Osteoblast (primary cell): ENCODE data around the gene CORO2B. TPM values are rescaled to one million over a fixed set of nuclear protein-coding genes. Genes with fewer than 3 reads are reported as not detected.
A peak's percentile ranks its signal among the peaks of the same experiment; 100 is the strongest.

Source experiments
- DNase-seq: peaks from one replicate; pipeline ENCODE4 v3.0.0; 2011; ENCODE audit warnings: low spot score, mixed read lengths; ENCODE audit not compliant: insufficient read length; ENCODE audit errors: missing footprints
- H2AFZ ChIP-seq: 2 replicates; pipeline ENCODE4 v1.6.0; 2011; ENCODE audit warnings: mild to moderate bottlenecking, low read length
- H3K27ac ChIP-seq: 2 replicates; pipeline ENCODE4 v1.5.1; 2011; ENCODE audit warnings: mild to moderate bottlenecking, low read depth, low read length, moderate library complexity
- H3K27me3 ChIP-seq: 2 replicates; pipeline ENCODE4 v1.6.0; 2012; ENCODE audit warnings: mild to moderate bottlenecking, control low read depth, inconsistent platforms, low read length, moderate library complexity; ENCODE audit not compliant: insufficient read depth
- H3K36me3 ChIP-seq: 2 replicates; pipeline ENCODE4 v1.5.1; 2011; ENCODE audit warnings: mild to moderate bottlenecking, low read length, control low read depth, moderate library complexity; ENCODE audit not compliant: insufficient read depth
- H3K4me1 ChIP-seq: 2 replicates; pipeline ENCODE4 v1.5.1; 2011; ENCODE audit warnings: mild to moderate bottlenecking, low read length, control low read depth, moderate library complexity; ENCODE audit not compliant: insufficient read depth
- H3K4me2 ChIP-seq: 2 replicates; pipeline ENCODE4 v1.6.0; 2011; ENCODE audit warnings: mild to moderate bottlenecking, low read length; ENCODE audit not compliant: insufficient read depth
- H3K4me3 ChIP-seq: fragments of 200-600 bp; sonication (generic); 3 replicates; pipeline ENCODE4 v1.5.1; 2012; ENCODE audit warnings: mild to moderate bottlenecking, low read length, inconsistent platforms; ENCODE audit not compliant: insufficient read depth
- H3K79me2 ChIP-seq: 2 replicates; pipeline ENCODE4 v1.6.0; 2012; ENCODE audit warnings: mild to moderate bottlenecking, low read length, control low read depth, inconsistent platforms; ENCODE audit not compliant: insufficient read depth
- H3K9me3 ChIP-seq: 2 replicates; pipeline ENCODE4 v1.5.1; 2011; ENCODE audit warnings: low read depth, low read length, control low read depth
- H4K20me1 ChIP-seq: 2 replicates; pipeline ENCODE4 v1.6.0; 2012; ENCODE audit warnings: mild to moderate bottlenecking, low read length, control low read depth; ENCODE audit not compliant: insufficient read depth
- CTCF ChIP-seq: IDR thresholded peaks from 2 replicates; pipeline ENCODE4 v1.5.1; 2011; ENCODE audit warnings: mild to moderate bottlenecking, low read depth, low read length, moderate library complexity; ENCODE audit errors: extremely low read depth
- total RNA-seq: library from RNA; depleted of rRNA; stranded (reverse); fragments of >200 nt; gene quantifications from 2 replicates; pipeline ENCODE4 v1.2.3, GENCODE V29; 2012

The CORO2B gene
- total RNA-seq, 1 donor, result 10.5 TPM

GRCh38 chr15:68730976-68731897, 152.4 kb downstream of the CORO2B start:
- TF ChIP-seq CTCF, result no peak
- no peak overlapping the region for H3K27ac ChIP-seq
- H3K79me2 ChIP-seq, result no peaks in the 10 kb centered on the region

GRCh38 chr15:68732451-68732850, 153.7 kb downstream of the CORO2B start:
- H3K4me3 ChIP-seq, result no peak overlapping the region
- no peaks in the 10 kb centered on the region for H4K20me1 ChIP-seq
- no peak overlapping the region for H2AFZ ChIP-seq
- no peak for TF ChIP-seq CTCF
- no peaks in the 10 kb centered on the region for H3K79me2 ChIP-seq
- H3K9me3 ChIP-seq, result no peaks in the 10 kb centered on the region
- no peaks in the 10 kb centered on the region for H3K36me3 ChIP-seq
- DNase-seq, result no peak
- H3K4me1 ChIP-seq, result peaks cover 6% of the 10 kb centered on the region
- H3K27me3 ChIP-seq, result peaks cover 9% of the 10 kb centered on the region
- H3K4me2 ChIP-seq, result no peak overlapping the region
- no peak overlapping the region for H3K27ac ChIP-seq

More at GRCh38 chr15:68730976-68731897, 152.4 kb downstream of the CORO2B start:
- Histone ChIP-seq H3K4me2 (no peak overlapping the region), H2AFZ (no peak overlapping the region), H3K27me3 (peaks cover 9% of the 10 kb centered on the region), H3K9me3 (no peaks in the 10 kb centered on the region), H3K4me3 (no peak overlapping the region), H3K36me3 (no peaks in the 10 kb centered on the region), H3K4me1 (peaks cover 6% of the 10 kb centered on the region), H4K20me1 (no peaks in the 10 kb centered on the region)
- DNase-seq, result no peak

- H3K9me3 ChIP-seq, result no peaks in the 10 kb centered on the region
- no peaks in the 10 kb centered on the region for H3K36me3 ChIP-seq
- no peak overlapping the region for H3K27ac ChIP-seq
- no peaks in the 10 kb centered on the region for H3K79me2 ChIP-seq
- no peak for DNase-seq
- H4K20me1 ChIP-seq, result no peaks in the 10 kb centered on the region
- peaks cover 6% of the 10 kb centered on the region for H3K4me1 ChIP-seq
- TF ChIP-seq CTCF, result no peak
- H3K4me3 ChIP-seq, result peak overlapping the region; percentile 56
- H3K4me2 ChIP-seq, result peak overlapping the region; percentile 66
- no peak overlapping the region for H2AFZ ChIP-seq
- peaks cover 9% of the 10 kb centered on the region for H3K27me3 ChIP-seq
These were observed 154.9 kb downstream of the CORO2B start for GRCh38 chr15:68733666-68734065.

GRCh38 chr15:68734352-68734751, 155.6 kb downstream of the CORO2B start:
- H2AFZ ChIP-seq, result no peak overlapping the region
- H3K9me3 ChIP-seq, result no peaks in the 10 kb centered on the region
- no peak for TF ChIP-seq CTCF
- no peak overlapping the region for H3K4me2 ChIP-seq
- H4K20me1 ChIP-seq, result no peaks in the 10 kb centered on the region
- H3K79me2 ChIP-seq, result no peaks in the 10 kb centered on the region
- no peak overlapping the region for H3K4me3 ChIP-seq
- H3K36me3 ChIP-seq, result no peaks in the 10 kb centered on the region
- peaks cover 6% of the 10 kb centered on the region for H3K4me1 ChIP-seq
- no peak for DNase-seq
- no peak overlapping the region for H3K27ac ChIP-seq
- H3K27me3 ChIP-seq, result peaks cover 10% of the 10 kb centered on the region
